ENCODE results near the gene SFT2D3. TPM values are rescaled to one million over a fixed set of nuclear protein-coding genes. Genes with fewer than 3 reads are reported as not detected.

Gene SFT2D3
- total and polyA plus RNA-seq, 2 donors (not counting 1 experiment from before 2014, with no cell fraction given) = 3.5 to 14.2 TPM

DNA sequence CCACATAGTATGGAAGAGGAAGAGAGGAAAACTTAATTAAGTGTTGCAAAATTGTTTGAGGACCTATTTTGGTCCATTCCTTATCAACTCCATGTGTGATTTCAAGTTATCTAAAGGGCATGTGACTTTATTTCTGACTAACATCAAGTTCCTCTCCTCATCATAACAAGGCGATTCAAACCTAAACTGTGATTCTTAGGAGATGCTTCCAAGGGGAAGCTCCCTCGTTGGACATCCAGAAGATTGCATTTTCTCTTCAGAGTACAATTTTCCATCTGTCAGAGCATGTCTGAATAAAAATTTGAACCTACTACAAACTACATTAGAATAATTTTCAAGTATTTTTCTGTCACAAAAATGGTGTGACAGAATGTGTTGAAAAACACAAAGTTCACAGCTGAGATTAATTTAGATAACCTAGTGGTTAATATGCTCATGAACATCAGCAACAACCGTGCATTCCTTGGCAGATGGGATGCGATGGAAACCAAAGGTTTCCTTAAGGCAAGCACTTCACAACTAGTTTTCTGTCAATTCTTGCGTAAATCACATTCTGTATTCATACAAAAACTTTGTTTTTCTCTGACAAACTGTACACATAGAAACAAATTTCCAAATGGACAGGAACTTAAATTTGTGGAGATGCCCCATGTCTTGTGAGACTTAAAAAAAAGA is 4.2 kb downstream of the SFT2D3 start:
- H3K27me3 ChIP-seq (replicated peaks in 1 of 4; ENCODE audit: control extremely low read depth in 1 of 4, control insufficient read depth in 3 of 4, insufficient read depth in 4 of 4, low read length in 3 of 4) = no peaks in the 10 kb centered on the region
- no peak overlapping the region for H3K4me3 ChIP-seq (ENCODE audit: control extremely low read depth in 1 of 5, extremely low read depth in 1 of 5, insufficient read depth in 1 of 5, low read depth in 2 of 5, low read length in 4 of 5)
- Mint-ChIP-seq H3K4me3 (no peak overlapping the region), H3K9me3 (ENCODE audit: insufficient read depth) (no peaks in the 10 kb centered on the region), H3K27me3 (no peaks in the 10 kb centered on the region), H3K4me1 (peaks cover 30% of the 10 kb centered on the region), H3K27ac (no peak overlapping the region)
- H3K9me3 ChIP-seq (ENCODE audit: control extremely low read depth in 1 of 3, control insufficient read depth in 2 of 3, insufficient read depth in 1 of 3, low read length in 2 of 3) = no peaks in the 10 kb centered on the region
- H2AFZ ChIP-seq (ENCODE audit: insufficient read depth, low read depth, low read length, poor library complexity, severe bottlenecking) = no peak overlapping the region
- no peak for ATAC-seq (ENCODE audit: low read depth)
- H3K4me1 ChIP-seq (ENCODE audit: control insufficient read depth in 2 of 2, insufficient read depth in 2 of 2, low read length in 2 of 2) = peaks cover 25 to 26% of the 10 kb centered on the region in 2 donors
- DNase-seq = no peak
- POLR2A ChIA-PET = no interaction called here
- H3K36me3 ChIP-seq (replicated peaks in 1 of 2; ENCODE audit: control extremely low read depth in 1 of 2, control insufficient read depth in 1 of 2, extremely low read depth in 1 of 2, insufficient read depth in 2 of 2, low read length in 1 of 2) = peaks cover 0 to 61% of the 10 kb centered on the region in 2 experiments
- peaks cover 37% of the 10 kb centered on the region for H4K20me1 ChIP-seq (ENCODE audit: control insufficient read depth, insufficient read depth, low read length, poor library complexity, severe bottlenecking)
- H3K4me2 ChIP-seq (replicated peaks; ENCODE audit: low read depth, low read length, poor library complexity, severe bottlenecking) = no peak overlapping the region
- CTCF ChIA-PET = interaction anchor here (1.0 to 2.1 kb wide), 4 partner anchors 8 to 114 kb away, joined by 3 to 16 read pairs (median 6); no protein-coding TSS in a partner anchor
- intact Hi-C loops (cut with micrococcal nuclease) = loop anchor here (10.0 kb wide), 1 partner anchor 621 kb away; no protein-coding TSS in a partner anchor
- 91% methylated on average over 4 of the region's 5 CpGs for WGBS (ENCODE audit: insufficient coverage)
- no peak overlapping the region for H3K27ac ChIP-seq (ENCODE audit: low read length in 2 of 2)
- TF ChIP-seq, protein P1, sequence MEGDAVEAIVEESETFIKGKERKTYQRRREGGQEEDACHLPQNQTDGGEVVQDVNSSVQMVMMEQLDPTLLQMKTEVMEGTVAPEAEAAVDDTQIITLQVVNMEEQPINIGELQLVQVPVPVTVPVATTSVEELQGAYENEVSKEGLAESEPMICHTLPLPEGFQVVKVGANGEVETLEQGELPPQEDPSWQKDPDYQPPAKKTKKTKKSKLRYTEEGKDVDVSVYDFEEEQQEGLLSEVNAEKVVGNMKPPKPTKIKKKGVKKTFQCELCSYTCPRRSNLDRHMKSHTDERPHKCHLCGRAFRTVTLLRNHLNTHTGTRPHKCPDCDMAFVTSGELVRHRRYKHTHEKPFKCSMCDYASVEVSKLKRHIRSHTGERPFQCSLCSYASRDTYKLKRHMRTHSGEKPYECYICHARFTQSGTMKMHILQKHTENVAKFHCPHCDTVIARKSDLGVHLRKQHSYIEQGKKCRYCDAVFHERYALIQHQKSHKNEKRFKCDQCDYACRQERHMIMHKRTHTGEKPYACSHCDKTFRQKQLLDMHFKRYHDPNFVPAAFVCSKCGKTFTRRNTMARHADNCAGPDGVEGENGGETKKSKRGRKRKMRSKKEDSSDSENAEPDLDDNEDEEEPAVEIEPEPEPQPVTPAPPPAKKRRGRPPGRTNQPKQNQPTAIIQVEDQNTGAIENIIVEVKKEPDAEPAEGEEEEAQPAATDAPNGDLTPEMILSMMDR (IDR thresholded peaks at IDR 0.05) = no peak
- no peak for TF ChIP-seq EZH2 (IDR thresholded peaks at IDR 0.05; ENCODE audit: borderline replicate concordance, insufficient read depth, low read depth, low read length, poor library complexity, severe bottlenecking)
- no peak overlapping the region for H3K9ac ChIP-seq (ENCODE audit: low read length)
- H3K79me2 ChIP-seq (ENCODE audit: control insufficient read depth, insufficient read depth, low read length) = peaks cover 45% of the 10 kb centered on the region
